GM10847 (cell line): ENCODE measurements around the gene USP7.

Experiments used
- POLR2A ChIP-seq: IDR thresholded peaks from 2 replicates; pipeline ENCODE4 v1.6.1; 2011; ENCODE audit not compliant: insufficient read length; ENCODE audit errors: extremely low read depth

USP7 gene

DNA sequence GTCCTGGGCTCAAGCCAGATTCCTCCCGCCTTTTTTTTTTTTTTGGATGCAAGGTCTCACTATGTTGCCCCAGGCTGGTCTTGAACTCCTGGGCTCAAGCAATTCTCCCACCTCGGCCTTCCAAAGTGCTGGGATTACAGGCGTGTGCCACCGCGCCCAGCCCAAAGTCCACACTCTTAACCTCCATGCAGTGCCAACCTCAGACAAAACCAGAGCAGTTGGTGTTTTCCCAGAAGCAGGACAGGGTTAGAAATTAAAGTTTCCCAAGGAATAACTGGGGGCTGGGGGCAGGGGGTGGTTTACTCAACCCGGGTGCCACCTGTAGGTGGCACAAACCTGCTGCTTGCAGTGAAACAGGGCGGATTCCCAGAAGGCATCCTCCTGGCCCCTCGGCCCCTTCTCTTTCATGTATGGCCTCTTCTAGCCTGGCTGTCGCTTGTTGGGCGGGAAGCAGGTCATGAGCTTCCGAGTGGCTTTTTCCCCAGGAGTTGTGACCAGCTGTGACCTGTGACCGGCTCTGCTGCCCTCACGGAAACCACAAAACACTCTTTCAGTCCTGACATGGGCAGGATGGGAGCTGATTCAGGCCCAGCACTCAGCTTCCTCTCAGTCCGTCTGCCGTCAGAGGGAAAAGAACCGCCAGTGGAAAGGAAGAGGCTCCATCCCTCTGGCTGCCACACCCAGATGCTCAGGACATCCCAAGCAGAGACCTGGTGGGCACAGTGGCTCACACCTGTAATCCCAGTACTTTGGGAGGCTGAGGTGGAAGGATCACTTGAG is 25.6 kb upstream of the USP7 start:
- no peak for TF ChIP-seq POLR2A

DNA sequence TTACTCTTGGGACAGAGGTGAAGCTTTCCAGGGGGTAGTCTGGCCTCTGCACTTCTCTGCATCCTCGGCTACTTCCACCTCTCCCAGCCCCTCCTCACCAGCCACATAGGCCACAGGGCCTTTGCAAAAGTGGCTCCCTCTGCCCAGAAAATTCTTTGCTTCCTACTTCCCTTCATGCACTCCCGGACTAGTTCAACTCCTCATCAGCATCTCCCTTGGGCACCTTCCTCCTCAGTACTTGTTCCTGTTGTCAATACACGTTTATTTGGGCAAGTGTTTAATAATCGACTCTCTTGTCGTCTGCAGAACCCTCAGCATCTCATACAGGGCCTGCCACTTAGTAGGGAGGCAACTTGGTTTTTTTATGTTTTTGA is 23.1 kb upstream of the USP7 start:
- no peak for TF ChIP-seq POLR2A

DNA sequence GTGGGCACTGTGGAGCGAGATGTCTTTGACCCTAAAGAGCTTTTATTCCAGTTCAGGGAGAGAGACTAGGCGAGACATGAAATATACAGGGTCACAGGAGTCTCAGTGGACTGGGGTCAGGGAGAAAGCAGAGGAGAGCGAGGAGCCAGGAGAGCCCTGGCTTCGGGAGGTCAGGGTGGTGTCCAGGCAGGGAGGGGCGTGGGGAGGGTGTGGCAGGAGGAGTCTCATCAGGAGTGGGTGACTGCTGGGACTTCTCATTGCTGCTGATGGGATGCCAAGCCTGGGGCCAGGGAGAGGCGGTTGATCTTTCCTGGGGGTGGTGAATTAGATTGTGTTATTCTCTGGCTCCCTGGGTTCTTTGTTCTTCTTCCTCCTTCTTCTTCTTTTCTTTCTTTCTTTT is 22.4 kb upstream of the USP7 start:
- no peak for TF ChIP-seq POLR2A

DNA sequence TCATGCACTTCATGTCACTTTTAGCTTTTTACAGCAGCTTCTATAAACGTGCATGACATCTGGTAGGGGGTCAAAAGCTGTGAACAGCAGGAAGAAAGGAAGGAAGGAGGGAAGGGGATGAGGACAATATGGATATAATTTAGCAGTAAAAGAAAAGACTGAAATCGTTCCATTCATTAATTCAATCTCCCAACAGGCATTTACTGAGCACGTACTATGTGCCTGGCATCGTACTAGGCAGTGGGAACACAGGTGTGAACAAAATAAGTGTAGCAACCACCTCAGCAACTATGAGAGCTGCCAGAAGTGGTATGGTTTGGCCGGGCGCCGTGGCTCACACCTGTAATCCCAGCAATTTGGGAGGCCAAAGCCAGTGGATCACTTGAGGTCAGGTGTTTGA is 19.1 kb upstream of the USP7 start:
- TF ChIP-seq POLR2A: no peak

DNA sequence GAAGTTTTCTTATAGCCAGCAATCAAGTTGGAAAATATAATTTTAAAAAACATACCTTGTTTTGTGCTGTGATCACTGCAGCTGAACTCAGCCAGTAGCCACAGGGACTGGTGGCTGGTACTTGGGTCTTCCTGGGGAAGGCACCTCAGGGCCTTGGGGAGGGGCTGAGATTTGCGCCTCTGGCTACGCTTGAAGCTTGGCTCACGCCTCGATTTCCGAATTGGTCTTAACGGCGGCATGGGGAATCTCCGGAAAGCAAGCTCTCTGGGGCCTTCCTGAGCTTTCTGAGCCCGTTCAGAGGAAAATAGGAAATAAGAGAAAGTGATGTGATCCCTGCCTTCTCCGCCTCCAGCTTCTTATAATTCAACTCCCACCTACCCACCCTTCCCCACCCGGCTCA is 11.3 kb upstream of the USP7 start:
- no peak for TF ChIP-seq POLR2A

DNA sequence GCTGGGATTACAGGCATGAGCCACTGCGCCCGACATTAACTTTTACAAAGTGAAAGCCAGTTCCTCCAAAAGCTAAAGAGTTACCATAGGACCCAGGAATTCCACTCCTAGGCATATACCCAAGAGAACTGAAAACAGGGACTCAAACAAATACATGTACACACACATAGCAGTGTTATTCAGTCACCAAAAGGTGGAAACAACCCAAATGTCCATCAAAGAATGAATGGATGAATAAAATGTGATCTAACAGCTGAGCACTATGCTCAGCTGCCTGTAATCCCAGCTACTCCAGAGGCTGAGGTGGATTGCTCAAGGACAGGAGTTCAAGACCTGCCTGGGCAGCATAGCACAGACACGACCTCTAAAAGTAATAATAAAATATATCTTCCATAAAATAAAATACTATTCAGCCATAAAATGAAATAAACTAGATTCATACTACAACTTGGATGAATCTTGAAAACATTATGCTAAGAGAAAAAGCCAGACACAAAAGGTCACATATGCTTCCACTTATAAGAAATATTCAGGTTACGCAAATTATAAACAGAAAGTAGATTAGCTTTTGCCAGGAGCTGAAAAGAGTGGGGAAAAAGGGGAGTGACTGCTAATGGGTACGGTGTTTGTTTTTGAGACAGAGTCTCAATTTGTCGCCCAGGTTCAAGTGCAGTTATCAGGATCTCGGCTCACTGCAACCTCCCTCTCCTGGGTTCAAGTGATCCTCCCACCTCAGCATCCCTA is 9.3 kb upstream of the USP7 start:
- TF ChIP-seq POLR2A: no peak

DNA sequence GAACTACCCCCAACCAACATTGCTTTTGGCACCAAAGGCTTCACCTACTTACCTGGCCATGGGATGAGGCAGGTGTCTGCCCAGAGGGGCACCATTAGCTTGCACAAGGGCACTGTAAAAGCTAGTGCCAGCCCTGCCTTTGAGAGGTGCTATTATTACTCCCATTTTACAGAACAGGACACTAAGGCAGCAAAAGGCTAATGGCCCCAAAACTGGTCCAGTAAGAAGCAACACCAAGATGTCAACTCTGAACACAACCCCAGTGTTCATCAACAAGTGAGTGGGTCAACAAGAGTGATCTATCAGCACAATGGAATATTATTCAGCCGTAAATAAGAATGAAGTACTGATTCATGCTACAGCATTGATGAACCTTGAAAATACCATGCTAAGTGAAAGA is 7.7 kb upstream of the USP7 start:
- no peak for TF ChIP-seq POLR2A

DNA sequence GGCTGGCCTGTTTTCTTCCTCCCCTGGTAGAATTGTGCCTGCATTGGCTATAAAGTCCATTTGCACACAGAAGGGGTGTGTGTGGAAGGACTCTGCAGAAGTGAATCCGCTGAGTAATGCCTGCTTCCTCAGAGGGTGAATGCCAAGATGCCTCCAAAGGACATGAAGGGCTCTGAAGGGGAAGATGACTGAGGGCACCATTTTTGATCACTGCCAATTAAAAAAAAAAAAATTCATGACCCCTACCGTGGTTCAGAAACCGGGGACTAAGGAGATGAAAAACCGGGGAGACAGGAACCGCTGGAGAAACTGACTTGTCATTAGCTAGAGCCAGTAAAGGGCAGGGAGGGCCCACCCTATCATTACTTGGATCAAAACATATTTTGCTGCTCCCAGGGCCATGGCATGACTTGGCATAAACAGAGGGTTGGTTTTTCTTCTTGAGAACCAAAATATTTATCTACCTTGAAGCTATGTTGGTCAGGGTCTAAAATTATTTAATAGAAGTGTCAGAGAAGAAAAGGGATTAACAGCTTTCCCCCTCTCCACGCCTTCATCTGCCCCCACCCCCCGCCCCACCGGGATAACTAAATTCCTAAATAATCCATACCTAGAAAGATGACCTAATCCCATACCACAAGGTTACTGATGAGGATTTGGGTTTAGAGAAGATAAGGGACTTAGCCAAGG is 3.6 kb upstream of the USP7 start:
- no peak for TF ChIP-seq POLR2A

DNA sequence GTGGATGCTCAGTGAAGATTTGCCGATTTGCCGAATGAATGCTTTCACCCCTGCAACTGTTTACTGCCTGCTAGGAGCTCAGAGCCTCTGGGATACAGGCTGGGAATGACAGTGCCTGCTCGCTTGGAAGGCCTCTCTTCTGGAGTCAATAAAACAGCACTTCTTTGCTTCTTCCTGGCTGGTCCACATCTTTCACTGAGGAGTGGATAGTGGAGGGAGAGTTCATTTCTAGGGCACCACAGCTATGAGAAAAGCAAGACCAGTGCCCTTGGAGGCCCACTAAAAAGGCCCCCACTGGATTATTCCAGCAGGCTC is 3.1 kb upstream of the USP7 start:
- no peak for TF ChIP-seq POLR2A

DNA sequence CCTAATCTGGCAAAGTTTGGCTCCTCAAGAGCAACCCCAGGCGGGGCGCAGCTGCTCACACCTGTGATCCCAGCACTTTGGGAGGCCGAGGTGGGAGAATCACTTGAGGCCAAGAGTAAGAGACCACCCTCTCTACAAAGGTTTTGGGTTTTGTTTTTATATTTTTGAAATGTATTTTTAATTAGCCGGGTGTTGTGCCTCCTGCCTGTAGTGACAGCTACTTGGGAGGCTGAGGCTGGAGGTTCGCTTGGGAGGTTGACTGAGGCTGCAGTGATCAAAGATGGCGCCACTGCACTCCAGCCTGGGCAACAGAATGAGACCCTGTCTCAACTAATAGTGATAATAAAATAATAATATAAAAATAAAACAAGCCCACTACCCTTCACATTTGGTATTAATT is 756 bp upstream of the USP7 start:
- TF ChIP-seq POLR2A: no peak

DNA sequence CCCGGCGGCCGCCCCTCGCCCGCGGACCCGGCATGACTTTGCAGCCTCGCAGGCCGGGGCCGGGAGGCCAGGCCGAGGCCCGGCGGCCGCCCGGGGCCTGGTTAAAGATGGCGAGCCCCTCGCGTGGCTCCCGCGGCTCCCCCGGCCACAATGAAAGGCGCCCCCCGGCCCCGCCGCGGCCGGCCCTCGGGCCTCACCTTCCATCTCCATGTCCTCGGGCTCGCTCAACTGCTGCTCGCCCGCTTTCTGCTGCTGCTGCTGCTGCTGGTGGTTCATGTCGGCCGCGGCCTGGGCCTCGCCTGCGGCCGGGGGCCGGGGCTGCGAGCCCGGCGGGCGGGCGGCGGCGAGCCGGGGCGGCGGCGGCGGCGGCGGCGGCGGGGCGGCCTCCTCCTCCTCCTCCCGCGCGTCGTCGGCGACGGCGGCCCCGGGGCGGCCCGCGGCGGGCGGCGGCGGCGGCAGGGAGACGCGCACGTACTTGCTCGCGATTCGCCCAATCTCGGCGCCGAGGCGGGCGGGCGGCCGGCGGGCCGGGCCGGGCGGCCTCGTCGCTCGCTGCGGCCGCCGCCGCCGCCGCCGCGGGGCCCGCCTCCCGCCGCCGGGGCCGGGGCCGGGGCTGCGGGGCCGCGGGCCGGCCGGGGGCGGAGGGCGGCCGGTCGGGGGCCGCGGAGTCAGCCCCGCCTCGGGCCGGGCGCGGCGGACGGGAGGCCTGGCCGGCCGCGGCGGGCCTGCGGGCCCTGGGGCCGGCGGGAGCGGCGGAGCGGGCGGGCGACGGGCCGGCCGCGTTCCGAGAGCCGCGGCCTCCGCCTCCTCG is 491 bp downstream of the USP7 start:
- no peak for TF ChIP-seq POLR2A

DNA sequence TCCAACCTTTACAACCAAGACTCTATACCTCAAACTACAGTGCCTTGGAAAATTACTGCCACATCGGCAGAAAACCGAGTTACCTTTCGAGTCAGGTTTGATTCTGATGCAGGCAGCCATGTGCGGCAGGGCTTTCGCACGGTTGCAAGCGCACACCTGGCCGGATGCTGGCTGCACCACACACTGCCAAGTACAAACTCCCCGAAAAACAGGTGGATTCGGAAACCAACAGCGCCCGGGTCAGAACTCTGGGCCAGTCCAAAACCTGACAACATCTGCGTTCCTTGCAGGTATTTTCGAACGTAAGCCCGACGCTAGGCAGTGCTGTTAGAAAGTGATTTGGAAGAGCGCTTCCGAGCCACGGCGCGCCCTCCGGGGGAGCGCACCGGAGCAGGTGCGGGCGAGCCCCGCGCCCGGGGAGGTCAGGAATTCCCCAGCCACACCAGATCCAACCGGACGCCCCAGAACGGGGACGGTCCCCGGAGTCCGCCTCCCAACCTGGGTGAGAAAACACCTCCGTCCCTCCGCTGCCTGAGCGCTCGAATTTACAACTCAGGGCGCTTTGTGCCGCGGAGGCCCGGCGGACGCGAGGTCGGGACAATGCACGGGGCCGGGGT is 1.2 kb downstream of the USP7 start:
- peak; percentile 11 for TF ChIP-seq POLR2A

DNA sequence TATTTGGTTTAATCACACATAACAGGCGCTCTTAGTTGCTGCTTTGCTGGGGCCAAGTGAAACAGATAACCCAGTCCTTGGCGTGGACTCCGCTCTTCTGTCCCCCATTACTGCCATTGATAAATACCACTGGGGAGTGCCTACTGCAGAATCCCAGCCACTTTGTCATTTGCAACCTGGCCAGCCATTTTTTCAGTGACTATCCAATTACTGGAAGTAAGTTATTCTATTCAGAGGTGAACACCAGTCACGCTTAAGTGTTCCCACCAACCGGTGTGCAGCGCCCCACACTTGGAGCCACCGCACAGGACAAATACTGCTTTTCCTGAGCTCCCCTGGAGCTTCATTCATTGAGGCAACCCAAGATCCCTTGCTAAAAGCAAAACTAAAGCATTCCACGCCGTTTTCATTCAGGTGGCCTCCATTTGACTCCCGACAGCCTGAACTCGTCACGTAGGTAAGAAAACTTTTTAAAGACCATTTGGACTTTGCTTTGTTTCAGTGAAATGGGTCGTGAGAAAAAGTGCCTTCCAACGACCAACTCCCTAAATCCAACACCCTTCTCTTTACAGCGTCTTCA is 1.8 kb downstream of the USP7 start:
- no peak for TF ChIP-seq POLR2A

DNA sequence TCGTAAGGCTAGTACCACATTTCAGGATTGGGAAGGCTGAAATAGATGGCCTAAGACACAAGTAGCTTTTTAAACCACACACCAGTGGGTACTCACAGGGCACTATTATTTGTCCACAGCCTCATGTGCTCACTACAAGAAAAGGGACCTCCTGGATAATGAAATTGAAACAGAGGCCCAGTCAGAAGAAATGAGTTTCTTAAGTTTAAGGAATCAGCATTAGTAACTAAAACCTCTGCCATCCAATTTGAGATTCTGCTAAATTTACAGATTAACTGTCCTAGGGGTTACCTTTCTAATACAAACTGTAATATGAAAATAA is 3.0 kb downstream of the USP7 start:
- TF ChIP-seq POLR2A: no peak
